ENCODE results near the gene DLST. TPM values are rescaled to one million over a fixed set of nuclear protein-coding genes. Genes with fewer than 3 reads are reported as not detected.

Gene DLST
- total RNA-seq, 1 experiment from 2014 or later, result 309 TPM

GRCh38 chr14:74855945-74856344, 25.8 kb upstream of the DLST start:
- no peak overlapping the region for H2AFZ ChIP-seq
- no peak overlapping the region for H3K4me3 ChIP-seq
- TF ChIP-seq CTCF (conservative IDR thresholded peaks at IDR 0.05) (no peak), EZH2 (IDR thresholded peaks at IDR 0.05; ENCODE audit: low read depth) (no peak)
- no TSS peak for BruUV-seq (replicated peaks)
- no peaks in the 10 kb centered on the region for H3K9me3 ChIP-seq (ENCODE audit: insufficient read depth, low read depth)
- H3K27ac ChIP-seq, result no peak overlapping the region
- no peaks in the 10 kb centered on the region for H3K79me2 ChIP-seq (ENCODE audit: low read depth)
- no peaks in the 10 kb centered on the region for H4K20me1 ChIP-seq (ENCODE audit: insufficient read depth)
- CTCF ChIA-PET, result interaction anchor here (0.6 to 1.1 kb wide), 2 partner anchors 22 to 209 kb away, joined by 3 read pairs; no protein-coding TSS in a partner anchor
- no peaks in the 10 kb centered on the region for H3K9me2 ChIP-seq (ENCODE audit: insufficient read depth)
- DNase-seq, result no peak
- peaks cover 13% of the 10 kb centered on the region; the same call in 1 of the 2 replicates for H3K4me1 ChIP-seq (replicated peaks; ENCODE audit: insufficient read depth)
- no peaks in the 10 kb centered on the region for H3K36me3 ChIP-seq (ENCODE audit: low read depth)
- POLR2A ChIA-PET (ENCODE audit: unreplicated experiment), result interaction anchor here (0.6 kb wide), 2 partner anchors 12 to 17 kb away, joined by 4 read pairs; no protein-coding TSS in a partner anchor
- peaks cover 34% of the 10 kb centered on the region; the same call in 1 of the 2 replicates for H3F3A ChIP-seq (ENCODE audit: insufficient read depth, low read depth)
- no peaks in the 10 kb centered on the region for H3K27me3 ChIP-seq (ENCODE audit: insufficient read depth, low read depth)
- intact Hi-C loops (cut with micrococcal nuclease; ENCODE audit: unreplicated experiment), result no loop called here
- H3K4me2 ChIP-seq, result no peak overlapping the region

- H3K27me3 ChIP-seq (ENCODE audit: insufficient read depth, low read depth), result no peaks in the 10 kb centered on the region
- DNase-seq, result peak in 1 of 2 experiments; percentile 45
- no peak overlapping the region for H3K4me2 ChIP-seq
- peaks cover 13% of the 10 kb centered on the region; the same call in 1 of the 2 replicates for H3K4me1 ChIP-seq (replicated peaks; ENCODE audit: insufficient read depth)
- ChIA-PET CTCF (interaction anchor here (1.1 kb wide), 1 partner anchor 22 kb away, joined by 3 read pairs; no protein-coding TSS in a partner anchor), POLR2A (ENCODE audit: unreplicated experiment) (interaction anchor here (0.6 to 0.7 kb wide), 2 partner anchors 10 to 12 kb away, joined by 4 to 6 read pairs; no protein-coding TSS in a partner anchor)
- no peaks in the 10 kb centered on the region for H3K79me2 ChIP-seq (ENCODE audit: low read depth)
- intact Hi-C loops (cut with micrococcal nuclease; ENCODE audit: unreplicated experiment), result no loop called here
- no peak overlapping the region for H3K4me3 ChIP-seq
- peaks cover 38% of the 10 kb centered on the region; the same call in 1 of the 2 replicates for H3F3A ChIP-seq (ENCODE audit: insufficient read depth, low read depth)
- H3K27ac ChIP-seq, result no peak overlapping the region
- H4K20me1 ChIP-seq (ENCODE audit: insufficient read depth), result no peaks in the 10 kb centered on the region
- no TSS peak for BruUV-seq (replicated peaks)
- no peaks in the 10 kb centered on the region for H3K36me3 ChIP-seq (ENCODE audit: low read depth)
- no peak for TF ChIP-seq CTCF (conservative IDR thresholded peaks at IDR 0.05)
- TF ChIP-seq EZH2 (IDR thresholded peaks at IDR 0.05; ENCODE audit: low read depth), result no peak
- no peaks in the 10 kb centered on the region for H3K9me2 ChIP-seq (ENCODE audit: insufficient read depth)
- H2AFZ ChIP-seq, result no peak overlapping the region
- no peaks in the 10 kb centered on the region for H3K9me3 ChIP-seq (ENCODE audit: insufficient read depth, low read depth)
Measured at GRCh38 chr14:74856366-74856765, 25.4 kb upstream of the DLST start.

- Histone ChIP-seq H3K27ac (no peak overlapping the region), H3K4me2 (no peak overlapping the region), H3K79me2 (ENCODE audit: low read depth) (no peaks in the 10 kb centered on the region), H2AFZ (no peak overlapping the region), H3K9me3 (ENCODE audit: insufficient read depth, low read depth) (no peaks in the 10 kb centered on the region), H3K27me3 (ENCODE audit: insufficient read depth, low read depth) (no peaks in the 10 kb centered on the region), H3K36me3 (ENCODE audit: low read depth) (no peaks in the 10 kb centered on the region), H4K20me1 (ENCODE audit: insufficient read depth) (no peaks in the 10 kb centered on the region), H3K9me2 (ENCODE audit: insufficient read depth) (no peaks in the 10 kb centered on the region), H3F3A (ENCODE audit: insufficient read depth, low read depth) (peaks cover 31% of the 10 kb centered on the region; the same call in 1 of the 2 replicates), H3K4me3 (no peak overlapping the region), H3K4me1 (replicated peaks; ENCODE audit: insufficient read depth) (peaks cover 9% of the 10 kb centered on the region; the same call in 1 of the 2 replicates)
- no peak for DNase-seq
- no TSS peak for BruUV-seq (replicated peaks)
- CTCF ChIA-PET, result interaction anchor here (8.0 kb wide), 1 partner anchor 48 kb away, joined by 128 read pairs; no protein-coding TSS in a partner anchor
- intact Hi-C loops (cut with micrococcal nuclease; ENCODE audit: unreplicated experiment), result no loop called here
- TF ChIP-seq EZH2 (IDR thresholded peaks at IDR 0.05; ENCODE audit: low read depth), result no peak
- POLR2A ChIA-PET (ENCODE audit: unreplicated experiment), result interaction anchor here (0.7 kb wide), 1 partner anchor 1501 kb away, joined by 3 read pairs; no protein-coding TSS in a partner anchor
Measured at GRCh38 chr14:74858022-74858421, 23.7 kb upstream of the DLST start.
